HepG2 (cell line): ENCODE data around the gene DGKD. TPM values are rescaled to one million over a fixed set of nuclear protein-coding genes. Genes with fewer than 3 reads are reported as not detected.
A peak's percentile ranks its signal among the peaks of the same experiment; 100 is the strongest.

Source experiments
- ATAC-seq: fragments of 200-7000 bp; cut with Tn5 transposase; 3 replicates; pipeline ENCODE4 v1.9.1; 2020; ENCODE audit warnings: mild to moderate bottlenecking, moderate library complexity
- BruUV-seq: library from RNA; stranded (reverse); fragments of 400-500 nt; replicated peaks from 2 replicates; lab custom pipeline; 2021; lab: Mats Ljungman, UMichigan
- CTCF ChIA-PET: fragments of 300-600 bp; formaldehyde crosslinking; extraction: SDS; loops from one replicate; lab custom pipeline; 2021; ENCODE audit warnings: low total read pairs, inconsistent platforms, low intra/inter-chr PET ratio; lab: Yijun Ruan, JAX
- POLR2A ChIA-PET: fragments of 350-600 bp; sonication (Branson Sonifier 250); formaldehyde crosslinking; loops from one replicate; lab custom pipeline; 2020; ENCODE audit warnings: antibody characterized with exemption, inconsistent platforms; lab: Yijun Ruan, JAX
- DNase-seq: peaks from one replicate; pipeline ENCODE4 v3.0.0-alpha.2; 2015; ENCODE audit warnings: low spot score
- FAIRE-seq: peaks from 3 replicates; lab custom pipeline; 2011; peaks lifted over from hg19 to GRCh38; lab: Jason Lieb, UNC
- H2AFZ ChIP-seq: one replicate; pipeline ENCODE4 v1.6.1; 2011; ENCODE audit warnings: low read length, inconsistent platforms
- H3K27ac ChIP-seq: fragments of 300-600 bp; 3 replicates; pipeline ENCODE4 v1.8.0; 2011; ENCODE audit warnings: mixed run types, mild to moderate bottlenecking, mixed read lengths, low read length, inconsistent platforms; ENCODE audit not compliant: insufficient read depth; ENCODE audit errors: extremely low read length
- H3K27me3 ChIP-seq, 2 experiments: fragments of 200-600 bp in 1 of 2; 2 replicates in 1 of 2; 3 replicates in 1 of 2; pipeline versions ENCODE4 v1.6.0 to v1.8.0; 2011; ENCODE audit warnings: low read length in 2 of 2, mild to moderate bottlenecking in 2 of 2, moderate library complexity in 2 of 2, inconsistent platforms in 1 of 2; ENCODE audit not compliant: insufficient read depth in 2 of 2, control insufficient read depth in 1 of 2
- H3K36me3 ChIP-seq, 2 experiments: fragments of 200-600 bp in 1 of 2; replicated peaks in 1 of 2; 2 replicates in 1 of 2; 3 replicates in 1 of 2; pipeline versions ENCODE4 v1.5.1 to v1.8.0; 2011; ENCODE audit warnings: low read length in 2 of 2, inconsistent platforms in 1 of 2; ENCODE audit not compliant: insufficient read depth in 2 of 2, control insufficient read depth in 1 of 2
- H3K4me1 ChIP-seq: 2 replicates; pipeline ENCODE4 v1.5.1; 2012; ENCODE audit warnings: low read length, inconsistent platforms; ENCODE audit not compliant: insufficient read depth
- H3K4me2 ChIP-seq: 2 replicates; pipeline ENCODE4 v1.6.0; 2011; ENCODE audit warnings: low read depth, low read length, inconsistent platforms
- H3K4me3 ChIP-seq, 3 experiments: fragments of 200-600 bp in 1 of 3; sonication (generic), shearing (Covaris generic) in 1 of 3; replicated peaks in 1 of 3; 2 replicates each; pipeline ENCODE4 v1.5.1; 2011 to 2016; ENCODE audit warnings: low read length in 3 of 3, inconsistent platforms in 2 of 3, low read depth in 2 of 3, mild to moderate bottlenecking in 2 of 3, control low read depth in 1 of 3, mixed read lengths in 1 of 3; ENCODE audit not compliant: insufficient read depth in 1 of 3
- H3K79me2 ChIP-seq: one replicate; pipeline ENCODE4 v1.6.1; 2011; ENCODE audit warnings: low read length, inconsistent platforms; ENCODE audit not compliant: insufficient read depth
- H3K9ac ChIP-seq: 2 replicates; pipeline ENCODE4 v1.6.0; 2011; ENCODE audit warnings: mild to moderate bottlenecking, low read depth, low read length, inconsistent platforms; ENCODE audit not compliant: insufficient read depth
- H3K9me3 ChIP-seq: 2 replicates; pipeline ENCODE4 v1.5.1; 2012; ENCODE audit warnings: mild to moderate bottlenecking, low read length
- H4K20me1 ChIP-seq: 2 replicates; pipeline ENCODE4 v1.6.0; 2011; ENCODE audit warnings: inconsistent platforms, mild to moderate bottlenecking, low read length, moderate library complexity; ENCODE audit not compliant: insufficient read depth
- HNF4G ChIP-seq, 2 experiments: sonication (generic) in 1 of 2; formaldehyde crosslinking in 1 of 2; IDR thresholded peaks; 2 replicates each; pipeline versions ENCODE4 v1.4.0 to v1.6.1; 2011 to 2020; ENCODE audit warnings: borderline replicate concordance in 2 of 2, low read depth in 2 of 2, mild to moderate bottlenecking in 2 of 2, low read length in 1 of 2, missing genetic modification reagents in 1 of 2, moderate library complexity in 1 of 2
- KLF12 ChIP-seq: sonication (generic); formaldehyde crosslinking; IDR thresholded peaks from 2 replicates; pipeline ENCODE4 v1.4.0; 2020; ENCODE audit warnings: missing genetic modification reagents, borderline replicate concordance
- KMT2A ChIP-seq: sonication (generic); formaldehyde crosslinking; IDR thresholded peaks from 2 replicates; pipeline ENCODE4 v1.4.0; 2020; ENCODE audit warnings: missing genetic modification reagents
- MTF2 ChIP-seq: sonication (generic); formaldehyde crosslinking; IDR thresholded peaks from 2 replicates; pipeline ENCODE4 v1.5.0; 2020; ENCODE audit warnings: missing genetic modification reagents, borderline replicate concordance
- NCOA2 ChIP-seq: sonication (generic); formaldehyde crosslinking; IDR thresholded peaks from 2 replicates; pipeline ENCODE4 v1.8.0; 2022; ENCODE audit warnings: inconsistent platforms
- NR2F6 ChIP-seq, 2 experiments: IDR thresholded peaks; 2 replicates each; pipeline ENCODE4 v1.6.1; 2016; ENCODE audit warnings: antibody characterized with exemption in 1 of 2, mild to moderate bottlenecking in 1 of 2
- PRMT3 ChIP-seq: sonication (generic); formaldehyde crosslinking; IDR thresholded peaks from 2 replicates; pipeline ENCODE4 v1.8.1; 2022; ENCODE audit warnings: low read depth, mild to moderate bottlenecking, moderate library complexity, missing genetic modification reagents, borderline replicate concordance
- SETDB1 ChIP-seq: sonication (generic); formaldehyde crosslinking; IDR thresholded peaks from 2 replicates; pipeline ENCODE4 v1.5.1; 2020; ENCODE audit warnings: missing genetic modification reagents, mild to moderate bottlenecking, borderline replicate concordance
- TCF7 ChIP-seq: sonication (generic); IDR thresholded peaks from 2 replicates; pipeline ENCODE4 v1.6.1; 2016; ENCODE audit warnings: antibody characterized with exemption, low read depth
- TCF7L2 ChIP-seq: IDR thresholded peaks from 2 replicates; pipeline ENCODE4 v1.6.1; 2011; ENCODE audit warnings: mild to moderate bottlenecking, low read depth, low read length, moderate library complexity
- ZGPAT ChIP-seq: IDR thresholded peaks from 2 replicates; pipeline ENCODE4 v1.6.1; 2016; ENCODE audit warnings: mild to moderate bottlenecking
- ZNF549 ChIP-seq: sonication (generic); formaldehyde crosslinking; IDR thresholded peaks from 2 replicates; pipeline ENCODE4 v1.5.0; 2020; ENCODE audit warnings: missing genetic modification reagents
- ZNF552 ChIP-seq: sonication (generic); formaldehyde crosslinking; IDR thresholded peaks from 2 replicates; pipeline ENCODE4 v1.9.0; 2022; ENCODE audit warnings: missing genetic modification reagents, mild to moderate bottlenecking, borderline replicate concordance
- ZNF607 ChIP-seq: sonication (generic); formaldehyde crosslinking; IDR thresholded peaks from 2 replicates; pipeline ENCODE4 v1.5.1; 2020; ENCODE audit warnings: missing genetic modification reagents, mild to moderate bottlenecking, borderline replicate concordance
- WGBS: methylation state at CpG from one replicate; pipeline ENCODE4 v1.1.6; 2017; ENCODE audit warnings: low lambda C conversion rate; 5-methylcytosine and 5-hydroxymethylcytosine counted together
- in situ Hi-C: cut with HindIII; loops from 2 replicates; pipeline ENCODE4 v1.10.0; 2017; ENCODE audit warnings: low pct_unique_long_range_greater_than_20kb; ENCODE audit not compliant: extremely low pct_ligation_motif_present
- intact Hi-C: fragments of 100-400 bp; cut with micrococcal nuclease; formaldehyde crosslinking; loops from one replicate; pipeline ENCODE4 v1.10.0; 2022; ENCODE audit not compliant: unreplicated experiment
- polyA plus RNA-seq, 8 experiments: library from polyadenylated mRNA; depleted of rRNA in 3 of 8; stranded (reverse) in 7 of 8; unstranded in 1 of 8; fragments of >200 nt; fragmentation: Illumina TruSeq in 4 of 8; extraction: Trizol in 4 of 8; gene quantifications; 2 replicates each; pipeline versions ENCODE4 v1.2.1 to v1.2.3, GENCODE V29; 2011 to 2016; ENCODE audit warnings: low read depth in 4 of 8, missing spikeins in 1 of 8, mixed read lengths in 1 of 8; ENCODE audit not compliant: insufficient read depth in 1 of 8
- total RNA-seq, 5 experiments: library from RNA; depleted of rRNA; stranded (reverse); fragments of >200 nt; fragmentation: Illumina TruSeq; extraction: Trizol; gene quantifications; 2 replicates each; pipeline ENCODE4 v1.2.3, GENCODE V29; 2016; ENCODE audit warnings: low read depth in 1 of 5

Gene DGKD
- total and polyA plus RNA-seq, 2 of the 13 experiments (the other 11 are each of a cell fraction or from before 2014, with no cell fraction given): 24.5 to 33.2 TPM

- H3K79me2 ChIP-seq: peaks cover 25% of the 10 kb centered on the region
- BruUV-seq: no TSS peak
- in situ Hi-C loops (no loop called here), intact Hi-C loops (loop anchor here (10.0 kb wide), 2 partner anchors 93 to 97 kb away; partner anchors contain the start of gene ATG16L1)
- peaks cover 0 to 5% of the 10 kb centered on the region in 2 experiments; a peak in 1 of 5 replicates for H3K36me3 ChIP-seq
- no peak overlapping the region for H3K27ac ChIP-seq
- no peak overlapping the region for H2AFZ ChIP-seq
- H3K27me3 ChIP-seq: no peaks in the 10 kb centered on the region; a peak in 1 of 5 replicates
- CTCF ChIA-PET: no interaction called here
- no peak overlapping the region for H3K9ac ChIP-seq
- DNase-seq (no peak), ATAC-seq (no peak), FAIRE-seq (no peak)
- POLR2A ChIA-PET: no interaction called here
- H3K9me3 ChIP-seq: no peaks in the 10 kb centered on the region
- H4K20me1 ChIP-seq: peaks cover 16% of the 10 kb centered on the region; the same call in 1 of the 2 replicates
- no peak overlapping the region for H3K4me2 ChIP-seq
- H3K4me3 ChIP-seq: no peak overlapping the region
- 93% methylated on average over 25 of the region's 25 CpGs for WGBS
- TF ChIP-seq SETDB1 (CRISPR knock-in tag): no peak
- TF ChIP-seq ZNF607 (CRISPR knock-in tag): no peak
- no peak for TF ChIP-seq MTF2 (CRISPR knock-in tag)
- no peak for TF ChIP-seq ZNF549 (CRISPR knock-in tag)
- H3K4me1 ChIP-seq: peaks cover 79% of the 10 kb centered on the region
These were observed 2.0 kb upstream of the DGKD start for GRCh38 chr2:233352141-233352842.

DNA sequence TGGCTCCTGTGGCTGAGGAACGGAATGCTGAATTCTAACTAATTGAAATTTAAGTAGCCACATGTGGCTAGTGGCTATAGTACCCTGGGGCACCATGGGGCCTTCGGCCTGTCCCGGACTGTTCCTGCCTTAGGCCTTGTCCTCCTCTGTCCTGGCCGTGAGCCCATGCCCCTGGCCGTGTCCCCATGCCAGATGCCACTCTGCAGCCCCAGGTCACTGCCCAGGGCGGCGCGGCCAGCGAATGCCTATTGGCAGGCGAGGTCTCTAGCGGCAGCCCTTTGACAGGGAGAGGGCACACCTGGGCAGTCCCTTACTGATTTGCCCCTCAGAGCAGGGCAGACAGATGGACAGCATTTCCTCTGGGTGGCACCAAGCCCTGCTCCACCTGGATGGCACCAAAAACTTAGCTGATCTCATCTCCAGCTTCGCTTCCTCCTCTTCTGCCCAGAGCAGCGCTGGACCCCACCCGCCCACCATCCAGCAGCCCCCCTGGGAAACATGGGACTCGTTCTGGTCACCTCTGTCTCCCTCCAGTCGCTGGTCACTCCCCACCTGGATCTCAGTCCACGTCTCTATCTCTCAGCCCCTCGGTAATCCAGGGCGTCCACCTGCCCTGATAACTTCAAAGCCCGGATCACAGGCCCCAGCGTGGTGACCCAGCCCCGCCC lies 1.1 kb upstream of the DGKD start:
- no peak for DNase-seq
- Histone ChIP-seq H4K20me1 (peaks cover 16% of the 10 kb centered on the region; the same call in 1 of the 2 replicates), H3K4me2 (peak overlapping the region; percentile 90), H3K27me3 (no peaks in the 10 kb centered on the region; a peak in 1 of 5 replicates), H3K79me2 (peaks cover 33% of the 10 kb centered on the region), H3K9me3 (no peaks in the 10 kb centered on the region), H3K36me3 (peaks cover 0 to 5% of the 10 kb centered on the region in 2 experiments; a peak in 2 of 5 replicates), H3K4me3 (peak overlapping the region; percentile 76 to 93 (median 81)), H2AFZ (peak overlapping the region; percentile 6), H3K9ac (peak overlapping the region; percentile 63), H3K4me1 (peaks cover 76% of the 10 kb centered on the region), H3K27ac (peak overlapping the region; percentile 68)
- peak; percentile 66 for ATAC-seq
- FAIRE-seq: no peak
- in situ Hi-C loops: no loop called here
- intact Hi-C loops: loop anchor here (10.0 kb wide), 2 partner anchors 92 to 98 kb away; partner anchors contain the start of gene ATG16L1
- 54% methylated on average over 22 of the region's 22 CpGs for WGBS
- no TSS peak for BruUV-seq
- CTCF ChIA-PET: interaction anchor here (1.5 kb wide), 1 partner anchor 90 kb away, joined by 7 read pairs; no protein-coding TSS in a partner anchor
- POLR2A ChIA-PET: interaction anchor here (0.9 to 1.2 kb wide), 3 partner anchors 26 to 102 kb away, joined by 3 to 4 read pairs (median 3); partner anchors contain the start of gene ATG16L1
- TF ChIP-seq NCOA2 (CRISPR knock-in tag): peak; percentile 66; the same call in 1 of the 2 replicates
- TF ChIP-seq TCF7L2: peak; percentile 37; the same call in 1 of the 2 replicates
- TF ChIP-seq PRMT3: 0 out of 2 replicates have a peak, but pooled peaks have one; percentile 5
- peak; percentile 92 for TF ChIP-seq NR2F6 (IDR thresholded peaks at IDR 0.05)
- TF ChIP-seq NR2F6 (CRISPR knock-in tag; IDR thresholded peaks at IDR 0.05): peak; percentile 89; the same call in 1 of the 2 replicates
- TF ChIP-seq HNF4G (IDR thresholded peaks at IDR 0.05; ENCODE audit: borderline replicate concordance, low read depth, low read length): peak; percentile 37; the same call in 1 of the 2 replicates
- TF ChIP-seq HNF4G (CRISPR knock-in tag; IDR thresholded peaks at IDR 0.05; ENCODE audit: borderline replicate concordance, low read depth): no peak
- peak; percentile 91 for TF ChIP-seq TCF7
- TF ChIP-seq ZGPAT (CRISPR knock-in tag): 0 out of 2 replicates have a peak, but pooled peaks have one; percentile 47
- no peak for TF ChIP-seq ZNF552 (CRISPR knock-in tag)
- no peak for TF ChIP-seq KLF12 (CRISPR knock-in tag)
- TF ChIP-seq KMT2A (CRISPR knock-in tag): no peak
